GM19025 (cell line): ENCODE data around the gene MYL10.

Experiments used
- ATAC-seq: cut with Tn5 transposase; IDR thresholded peaks from one replicate; pipeline ENCODE4 v1.9.1; 2021; ENCODE audit warnings: mild to moderate bottlenecking, low read depth, moderate library complexity; ENCODE audit not compliant: unreplicated experiment

The MYL10 gene

DNA sequence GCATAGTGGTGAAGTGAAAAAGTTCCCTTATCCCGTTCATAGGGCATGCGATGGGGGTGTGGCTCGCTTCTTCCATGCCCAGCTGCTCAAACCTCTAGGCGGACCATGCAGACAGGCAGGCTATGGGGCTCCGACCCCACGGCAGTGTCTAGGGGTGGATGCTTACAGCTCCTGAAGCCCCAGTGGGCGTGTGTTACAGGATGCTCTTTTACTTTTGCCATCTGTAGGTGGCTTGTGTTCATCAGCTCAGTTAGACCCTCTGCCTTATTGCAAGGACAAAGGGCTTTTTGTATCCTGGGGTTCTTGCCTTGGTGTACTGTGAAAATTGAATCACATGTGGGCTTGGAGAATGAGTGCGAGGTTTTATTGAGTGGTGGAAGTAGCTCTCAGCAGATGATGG lies at the start of gene MYL10:
Gene MYL10, minus strand, starts transcription at position 126 of the 400 bp plus-strand sequence. CDS start 178 bp downstream, outside the sequence.
- ATAC-seq = no peak

DNA sequence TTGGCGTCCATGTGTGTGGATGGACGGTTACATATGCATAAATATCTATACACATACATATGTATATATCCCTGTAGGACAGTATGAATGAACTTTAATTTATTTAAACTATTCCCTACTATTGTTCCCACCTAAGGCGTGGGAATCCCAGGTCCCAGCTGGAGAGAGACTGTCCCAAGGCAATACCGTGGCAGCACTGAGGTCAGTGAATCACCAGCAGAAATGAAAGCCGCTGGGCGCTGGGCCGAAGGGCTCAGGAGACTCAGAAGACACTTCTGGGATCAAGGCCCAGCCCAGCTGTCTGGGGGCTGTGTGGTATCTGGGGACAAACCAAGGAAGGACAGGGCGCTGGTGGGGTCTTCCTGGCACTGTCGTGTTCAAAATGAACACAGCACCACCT lies 49.6 kb upstream of the MYL10 start:
- ATAC-seq = no peak

DNA sequence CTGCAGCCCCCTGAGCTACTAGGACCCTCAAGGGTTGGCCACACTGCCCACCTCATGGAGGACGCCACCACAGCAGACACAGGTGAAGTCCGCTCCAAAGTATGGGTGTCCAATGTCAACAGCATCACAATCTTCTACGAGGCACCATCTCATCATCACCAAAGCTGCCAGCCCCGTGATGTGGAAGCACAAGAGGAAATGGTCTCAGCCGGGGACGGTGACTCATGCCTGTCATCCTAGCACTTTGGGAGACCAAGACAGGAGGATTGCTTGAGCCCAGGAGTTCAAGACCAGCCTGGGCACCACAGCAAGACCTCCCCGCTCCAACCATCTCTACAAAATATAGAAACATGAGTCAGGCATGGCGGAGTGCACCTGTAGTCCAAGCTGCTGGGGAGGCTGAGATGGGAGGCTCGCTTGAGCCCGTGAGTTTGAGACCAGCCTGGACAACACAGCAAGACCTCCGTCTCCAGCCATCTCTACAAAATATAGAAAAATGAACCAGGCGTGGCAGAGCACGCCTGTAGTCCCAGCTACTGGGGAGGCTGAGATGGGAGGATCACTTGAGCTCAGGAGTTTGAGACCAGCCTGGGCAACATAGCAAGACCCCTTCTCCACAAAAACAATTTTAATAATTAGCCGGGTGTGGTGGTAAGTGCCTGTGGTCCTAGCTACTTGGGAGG lies 48.8 kb upstream of the MYL10 start:
- no peak for ATAC-seq

DNA sequence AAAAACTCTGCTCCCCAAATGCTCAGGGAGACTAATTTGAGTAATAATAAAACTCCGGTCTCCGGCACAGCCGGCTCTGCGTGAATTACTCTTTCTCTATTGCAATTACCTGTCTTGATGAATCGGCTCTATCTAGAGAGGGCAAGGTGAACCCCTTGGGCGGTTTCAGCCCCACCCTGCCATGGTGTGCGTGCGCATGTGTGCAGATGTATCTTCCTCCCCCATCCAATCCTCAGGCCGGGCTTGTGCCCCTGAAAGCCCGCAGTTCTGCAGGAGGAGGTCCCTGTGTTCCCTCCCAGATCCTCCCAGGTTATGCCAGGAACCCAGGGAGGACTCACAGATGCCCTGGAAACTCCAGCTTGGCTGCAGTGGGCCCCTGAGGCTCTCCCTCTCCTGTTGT lies 48.3 kb upstream of the MYL10 start:
- no peak for ATAC-seq

DNA sequence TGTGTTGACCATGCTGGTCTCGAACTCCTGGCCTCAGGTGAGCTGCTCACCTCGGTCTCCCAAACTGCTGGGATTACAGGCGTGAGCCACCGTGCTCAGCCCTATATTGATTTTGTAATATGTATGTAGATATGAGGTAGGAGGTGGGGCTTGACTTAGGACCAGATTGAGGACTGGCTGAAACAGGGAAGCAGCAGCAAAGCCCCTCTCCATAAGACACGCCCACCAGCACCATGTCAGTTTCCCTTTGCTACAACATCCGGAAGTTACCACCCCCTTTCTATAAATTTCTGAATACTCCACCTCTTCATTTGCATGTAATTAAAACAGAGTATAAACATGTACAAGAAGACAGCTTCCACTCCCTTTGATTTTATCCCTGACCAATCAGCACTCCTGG lies 47.9 kb upstream of the MYL10 start:
- no peak for ATAC-seq

DNA sequence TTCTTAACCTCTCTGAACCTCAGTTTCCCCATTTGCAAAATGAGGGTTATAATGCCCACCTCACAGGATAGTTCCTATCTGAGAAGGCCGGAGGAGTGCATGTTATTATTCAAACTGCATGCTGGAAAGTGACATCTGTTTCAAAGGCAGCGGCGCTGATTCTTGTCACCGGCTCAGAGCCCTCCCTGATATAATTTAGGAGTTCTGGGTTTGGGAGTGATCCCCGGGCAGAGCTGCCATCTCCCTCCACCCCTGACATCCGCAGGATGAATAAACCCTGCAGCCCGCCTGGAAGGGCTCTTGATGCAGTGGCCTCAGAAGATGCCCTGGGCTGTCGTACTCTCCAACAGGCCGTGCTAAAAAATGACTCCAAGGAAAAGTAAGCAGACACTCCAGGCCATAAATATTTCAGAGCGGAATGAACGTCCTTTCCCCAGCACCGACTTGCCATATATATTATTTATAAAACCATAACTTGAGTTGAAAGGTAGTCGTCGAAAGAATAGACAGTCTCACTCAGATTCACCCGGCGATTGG lies 47.0 kb upstream of the MYL10 start:
- ATAC-seq = no peak

DNA sequence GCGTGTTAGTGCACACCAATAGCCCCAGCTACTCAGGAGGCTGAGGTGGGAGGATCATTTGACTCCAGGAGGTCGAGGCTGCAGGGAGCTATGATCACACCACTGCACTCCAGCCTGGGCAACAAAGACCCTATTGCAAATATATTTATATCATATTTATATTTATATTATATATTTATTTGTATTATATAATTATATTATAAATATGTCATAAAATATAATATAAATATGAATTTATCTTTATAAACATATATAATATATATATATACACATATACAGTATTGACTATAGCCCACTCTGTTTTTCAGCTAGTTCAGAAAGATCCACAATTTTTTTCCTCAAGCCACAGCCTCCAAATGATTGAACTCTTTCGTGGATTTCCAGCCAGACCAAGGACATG lies 45.3 kb upstream of the MYL10 start:
- ATAC-seq = no peak

DNA sequence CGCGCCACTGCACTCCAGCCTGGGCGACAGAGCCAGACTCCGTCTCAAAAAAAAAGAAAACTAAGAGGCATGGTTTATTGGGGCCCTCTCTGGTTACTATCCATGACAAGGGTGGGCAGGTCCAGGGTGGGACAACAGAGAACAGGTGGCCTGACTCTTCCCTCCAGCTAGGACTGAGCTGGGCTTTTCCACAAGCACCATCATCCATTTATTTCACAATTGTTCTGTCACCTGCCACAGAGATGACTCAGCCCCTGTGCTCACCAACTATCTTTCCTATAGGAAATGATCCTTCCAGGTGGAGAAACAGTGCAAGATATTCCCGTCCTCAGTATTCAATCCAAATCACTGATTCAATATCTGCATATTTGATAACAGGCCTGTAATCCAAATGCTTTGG lies 44.9 kb upstream of the MYL10 start:
- ATAC-seq = no peak

DNA sequence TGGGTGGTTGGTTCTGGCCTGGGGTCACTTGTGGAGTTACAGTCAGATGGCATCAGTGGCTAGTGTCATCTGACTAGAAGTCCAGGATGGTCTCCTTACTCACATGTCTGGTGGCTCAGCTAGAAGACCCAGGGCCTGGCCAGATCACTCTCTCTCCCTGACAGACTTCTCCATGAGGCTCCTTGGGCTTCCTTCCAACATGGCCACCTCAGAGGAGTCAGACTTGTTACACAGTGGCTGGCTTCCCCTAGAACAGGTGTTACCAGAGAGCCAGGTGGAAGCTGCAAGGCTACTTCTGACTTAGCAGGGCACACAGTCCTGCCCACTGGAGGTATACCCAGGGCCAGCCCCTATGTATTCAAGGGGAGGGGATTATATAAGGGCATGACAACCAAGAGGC lies 44.2 kb upstream of the MYL10 start:
- ATAC-seq = no peak

DNA sequence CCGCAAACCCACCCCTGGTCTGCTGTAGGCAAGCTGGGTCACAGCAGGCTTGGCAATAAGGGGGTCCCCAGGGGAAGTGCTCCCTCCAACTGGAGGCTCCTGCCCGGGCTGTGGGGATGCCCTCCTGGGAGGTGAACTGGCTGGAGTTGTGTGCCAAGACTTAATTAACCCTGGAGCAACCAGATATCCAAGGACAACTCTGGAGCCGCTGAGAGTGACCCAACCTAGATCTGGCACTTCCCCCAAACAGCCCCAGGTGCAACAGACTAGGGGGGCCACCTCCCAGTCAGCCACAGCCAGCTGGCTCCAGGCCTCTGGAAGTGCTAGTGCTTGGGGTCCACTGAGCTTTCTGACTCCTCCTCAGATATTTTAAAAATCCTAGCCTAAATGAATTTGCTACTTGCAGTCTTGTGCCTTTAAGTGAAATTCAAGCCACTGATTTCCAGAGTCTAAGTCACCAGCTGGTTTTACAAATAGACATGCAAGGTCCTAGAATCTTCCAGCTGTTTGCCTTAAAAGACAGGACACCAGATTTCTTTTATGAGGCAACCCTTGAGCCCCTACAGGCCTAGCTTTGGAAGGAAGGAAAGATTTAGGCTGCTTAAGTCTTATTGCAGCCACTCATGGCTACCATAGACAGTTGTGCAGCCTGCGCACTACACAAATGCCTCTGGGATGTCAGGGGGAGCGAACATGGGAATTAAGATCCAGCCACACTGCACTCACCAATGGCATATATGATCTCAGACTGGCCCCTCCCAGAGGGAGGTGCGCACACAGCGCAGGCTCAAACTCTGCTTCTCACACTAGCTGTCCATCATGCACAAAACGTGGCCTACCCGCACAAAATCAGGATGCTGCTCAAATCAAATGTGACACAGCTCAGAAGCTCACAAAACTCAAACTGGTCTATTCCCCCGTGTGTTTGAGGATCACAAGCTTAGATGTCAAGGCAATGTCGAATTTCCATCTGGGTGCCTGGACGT lies 42.6 kb upstream of the MYL10 start:
- ATAC-seq = no peak

DNA sequence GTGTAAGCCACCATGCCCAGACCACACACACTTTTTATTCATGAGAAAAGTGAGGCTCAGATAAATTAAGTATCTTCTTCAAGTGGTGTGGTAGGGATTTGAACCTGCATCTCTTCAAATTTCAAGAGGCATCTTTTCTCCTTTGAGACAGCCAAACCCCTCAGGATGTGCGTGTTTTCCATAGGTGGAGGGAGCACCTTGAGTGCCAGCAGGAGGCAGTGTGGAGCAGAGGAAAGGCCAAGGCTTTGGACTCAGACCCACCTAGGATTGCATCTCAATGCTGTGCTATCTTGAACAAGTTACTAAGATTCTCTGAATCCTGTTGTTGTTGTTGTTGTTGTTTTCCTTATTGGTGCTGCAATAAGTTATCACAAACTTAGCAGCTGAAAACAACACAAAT lies 40.2 kb upstream of the MYL10 start:
- no peak for ATAC-seq

DNA sequence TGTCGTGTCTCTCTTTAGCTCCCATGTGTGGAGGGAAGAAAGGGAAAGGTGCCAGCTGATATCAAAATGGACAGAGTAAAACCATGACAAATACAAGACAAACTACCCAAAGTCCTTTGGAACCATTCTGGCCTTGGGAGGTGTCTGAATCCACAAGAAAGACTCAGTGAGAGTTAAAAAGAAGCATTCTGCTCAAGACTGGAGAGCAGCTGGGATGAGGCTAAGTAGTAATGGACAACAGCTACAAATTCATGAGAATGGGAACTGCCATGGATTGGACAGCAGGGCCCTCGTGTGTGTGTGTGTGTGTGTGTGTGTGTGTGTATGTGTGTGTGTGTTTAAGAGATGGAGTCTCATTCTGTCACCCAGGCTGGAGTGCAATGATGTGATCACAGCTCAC lies 39.6 kb upstream of the MYL10 start:
- no peak for ATAC-seq

DNA sequence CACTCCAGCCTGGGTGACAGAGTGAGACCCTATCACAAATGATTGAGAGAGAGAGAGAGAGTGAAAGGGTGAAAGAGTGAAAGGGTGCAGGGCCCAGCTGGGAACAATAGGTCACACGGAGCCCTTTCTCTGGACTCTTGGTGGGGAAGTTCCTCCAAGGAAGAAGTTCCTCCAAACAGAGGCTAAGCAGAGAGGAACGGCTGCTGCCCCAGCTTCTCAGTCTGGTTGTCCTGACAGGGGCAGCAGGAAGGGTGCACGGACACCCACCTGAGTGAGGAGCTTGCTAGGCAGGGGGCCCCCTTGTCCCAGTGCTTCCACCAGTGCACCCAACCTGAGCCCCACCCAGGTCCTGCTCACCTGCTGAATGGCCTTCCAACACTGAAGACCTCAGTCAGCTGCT lies 38.8 kb upstream of the MYL10 start:
- ATAC-seq = no peak

DNA sequence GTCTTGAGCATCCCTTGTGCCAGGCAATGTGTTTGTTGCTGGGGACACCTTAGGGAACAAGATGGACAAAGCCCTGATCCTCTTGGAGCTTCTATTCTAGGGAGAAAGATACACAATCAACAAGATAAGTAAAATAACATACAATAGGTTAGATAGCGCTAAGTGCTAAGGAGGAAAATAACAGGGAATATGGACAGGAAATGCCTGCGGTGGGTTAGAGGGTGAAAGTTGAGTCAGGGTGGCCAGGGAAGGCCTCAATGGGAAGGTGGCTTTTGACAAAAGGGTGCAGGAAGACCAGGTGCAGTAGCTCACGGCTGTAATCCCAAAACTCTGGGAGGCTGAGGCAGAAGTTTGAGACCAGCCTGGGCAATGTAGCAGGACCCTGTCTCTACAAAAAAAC lies 38.3 kb upstream of the MYL10 start:
- no peak for ATAC-seq

DNA sequence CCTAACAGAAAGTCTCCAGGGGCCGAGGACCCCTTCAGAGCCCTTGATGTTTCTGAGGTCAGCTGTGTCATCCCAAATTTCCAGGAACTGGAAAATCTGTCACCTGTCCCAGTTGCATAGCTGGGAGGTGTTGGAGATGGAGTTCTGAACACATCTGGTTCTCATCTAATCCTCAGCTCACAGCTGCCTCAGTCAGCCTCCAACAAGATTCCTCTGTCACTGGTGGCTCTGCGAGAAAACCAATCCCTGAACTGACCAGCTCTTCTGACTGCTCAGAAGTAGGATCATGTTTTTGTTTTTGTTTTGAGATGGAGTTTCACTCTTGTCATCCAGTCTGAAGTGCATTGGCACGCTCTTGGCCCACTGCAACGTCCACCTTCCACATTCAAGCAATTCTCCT lies 37.6 kb upstream of the MYL10 start:
- ATAC-seq = no peak

DNA sequence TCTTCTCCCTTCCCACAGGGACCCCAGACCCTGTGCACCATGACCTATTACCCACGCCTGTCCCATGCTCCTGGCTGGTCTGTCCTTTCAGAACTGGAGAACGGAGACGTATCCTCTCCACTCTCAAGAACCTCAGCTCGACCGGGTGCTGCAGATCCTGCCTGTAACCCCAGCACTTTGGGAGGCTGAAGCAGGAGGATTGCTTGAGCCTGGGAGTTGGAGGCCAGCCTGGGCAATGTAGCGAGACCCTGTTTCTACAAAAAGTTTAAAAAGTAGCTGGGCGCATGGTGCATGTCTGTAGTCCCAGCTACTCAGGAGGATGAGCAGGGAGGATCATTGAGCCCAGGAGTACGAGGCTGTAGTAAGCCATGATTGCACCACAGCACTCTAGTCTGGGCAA lies 37.2 kb upstream of the MYL10 start:
- no peak for ATAC-seq

DNA sequence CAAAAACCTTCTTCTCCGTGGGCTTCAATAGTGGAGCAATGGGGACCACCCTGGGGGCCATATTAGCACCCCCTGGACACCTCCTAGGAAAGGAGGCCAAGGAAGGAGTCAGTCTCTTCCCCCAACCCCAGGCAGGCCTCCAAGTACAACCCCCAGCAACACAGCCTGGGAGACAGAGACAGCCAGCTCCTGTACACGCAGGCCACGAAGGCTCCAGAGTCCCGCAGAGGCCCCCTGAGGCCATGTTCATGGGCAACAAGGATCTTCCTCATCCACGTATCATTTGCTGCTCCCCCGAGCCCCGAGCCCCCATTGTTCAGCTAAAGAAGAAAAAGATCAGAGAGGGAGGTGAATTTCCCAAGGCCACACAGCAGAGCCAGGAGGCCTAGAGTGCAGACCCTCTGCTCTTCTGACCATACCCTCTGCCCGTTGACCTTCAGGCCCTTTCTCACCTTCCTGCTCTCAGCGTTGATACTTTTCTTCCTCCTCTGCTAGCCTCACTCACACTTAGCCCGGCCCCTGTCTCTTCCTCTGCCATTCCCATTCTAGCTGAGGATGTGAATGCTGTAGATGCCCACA lies 35.9 kb upstream of the MYL10 start:
- ATAC-seq = no peak

DNA sequence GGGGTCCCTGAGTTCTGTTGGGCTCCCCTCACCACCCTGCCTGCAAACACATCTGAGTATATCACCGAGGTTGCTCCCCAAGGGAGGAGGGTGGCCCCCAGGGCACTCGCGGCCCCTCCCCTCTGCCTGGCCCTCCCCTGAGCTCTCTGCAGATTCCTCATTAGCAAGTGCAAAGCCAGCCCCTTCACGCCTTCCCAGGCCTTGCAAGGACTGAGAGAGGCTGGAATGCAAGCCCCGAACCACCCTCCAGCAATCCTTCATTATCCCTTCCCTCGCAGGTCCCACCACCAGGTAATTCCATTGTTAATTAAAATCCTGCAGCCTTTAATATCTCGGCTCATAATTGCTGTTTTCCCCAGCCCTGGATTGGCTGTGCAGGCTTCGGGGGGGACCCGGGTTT lies 35.3 kb upstream of the MYL10 start:
- ATAC-seq = no peak

DNA sequence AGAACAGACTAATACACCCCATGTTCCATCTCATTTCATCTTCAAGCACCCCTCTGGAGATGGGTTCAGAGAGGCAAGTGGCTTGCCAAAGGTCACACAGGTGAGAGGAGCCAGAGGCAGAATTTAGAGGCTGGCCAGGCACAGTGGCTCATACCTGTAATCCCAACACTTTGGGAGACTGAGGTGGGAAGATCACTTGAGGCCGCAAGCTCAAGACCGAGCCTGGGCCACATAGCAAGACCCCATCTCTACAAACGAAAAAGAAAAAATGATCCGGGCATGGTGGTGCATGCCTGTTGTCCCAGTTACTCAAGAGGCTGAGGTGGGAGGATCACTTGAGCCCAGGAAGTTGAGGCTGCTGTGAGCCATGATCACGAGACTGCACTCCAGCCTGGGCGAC lies 34.7 kb upstream of the MYL10 start:
- ATAC-seq = no peak

DNA sequence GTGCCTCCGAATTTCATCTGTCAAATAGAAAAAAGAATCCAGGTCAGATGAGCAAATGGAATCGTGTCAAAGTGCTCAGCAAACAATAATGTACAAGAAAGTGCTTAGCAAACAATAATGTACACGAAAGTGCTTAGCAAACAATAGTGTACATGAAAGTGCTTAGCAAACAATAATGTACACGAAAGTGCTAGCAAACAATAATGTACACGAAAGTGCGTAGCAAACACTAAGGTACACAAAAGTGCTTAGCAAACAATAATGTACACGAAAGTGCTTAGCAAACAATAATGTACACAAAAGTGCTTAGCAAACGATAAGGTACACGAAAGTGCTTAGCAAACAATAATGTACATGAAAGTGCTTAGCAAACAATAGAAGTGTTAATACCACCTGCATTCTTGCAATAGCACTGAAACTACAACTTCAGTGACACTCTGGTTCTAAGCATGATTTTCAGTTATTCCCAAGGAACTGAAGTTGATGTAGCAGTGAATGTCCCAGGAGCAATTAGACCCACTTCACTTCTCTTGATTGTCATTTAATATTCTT lies 33.4 kb upstream of the MYL10 start:
- ATAC-seq = no peak

DNA sequence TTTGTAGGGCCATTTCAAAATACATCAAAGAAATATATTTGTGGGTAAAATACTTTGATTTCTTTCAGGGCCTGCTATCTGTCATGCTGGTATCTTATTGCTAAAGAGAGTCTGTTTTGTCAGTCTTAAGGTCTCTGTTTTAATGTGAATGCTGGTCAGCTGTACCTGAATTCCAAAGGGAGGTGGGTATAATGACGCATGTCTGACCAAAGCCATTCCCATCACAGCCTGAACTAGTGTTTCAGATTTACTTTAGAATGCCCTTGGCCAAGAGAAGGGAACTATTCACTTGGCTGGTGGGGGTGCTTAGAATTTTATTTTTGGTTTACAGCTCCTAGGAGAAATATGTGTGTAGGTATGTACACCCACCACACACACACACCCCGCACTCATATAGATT lies 30.6 kb upstream of the MYL10 start:
- ATAC-seq = no peak
